DOHH2 (cell line): ENCODE results near the gene CAV3.

Experiments
- H3F3A ChIP-seq: fragments of 200-600 bp; sonication (generic), shearing (Covaris generic); 2 replicates; pipeline ENCODE4 v1.6.0; 2016; ENCODE audit warnings: antibody characterized with exemption, mild to moderate bottlenecking; ENCODE audit not compliant: control insufficient read depth, insufficient read depth
- H3K27ac ChIP-seq: fragments of 200-600 bp; sonication (generic); 2 replicates; pipeline ENCODE4 v1.5.1; 2014; ENCODE audit warnings: low read depth, mild to moderate bottlenecking, low read length, moderate library complexity
- H3K27me3 ChIP-seq: fragments of 200-600 bp; sonication (generic); 2 replicates; pipeline ENCODE4 v1.6.1; 2014; ENCODE audit warnings: mild to moderate bottlenecking, low read length, mixed read lengths; ENCODE audit not compliant: control insufficient read depth
- H3K36me3 ChIP-seq: fragments of 200-600 bp; sonication (generic); 2 replicates; pipeline ENCODE4 v1.6.1; 2014; ENCODE audit warnings: mild to moderate bottlenecking, low read length, moderate library complexity, mixed read lengths; ENCODE audit not compliant: control insufficient read depth
- H3K4me1 ChIP-seq: fragments of 200-600 bp; sonication (generic); 2 replicates; pipeline ENCODE4 v1.6.1; 2014; ENCODE audit warnings: mild to moderate bottlenecking, low read length, mixed read lengths; ENCODE audit not compliant: control insufficient read depth
- H3K4me2 ChIP-seq: fragments of 200-600 bp; sonication (generic); 2 replicates; pipeline ENCODE4 v1.6.0; 2014; ENCODE audit warnings: mild to moderate bottlenecking, low read length, moderate library complexity
- H3K4me3 ChIP-seq: fragments of 200-600 bp; sonication (generic); 2 replicates; pipeline ENCODE4 v1.5.1; 2014; ENCODE audit warnings: mild to moderate bottlenecking, low read length, mixed read lengths
- H3K79me2 ChIP-seq: fragments of 200-600 bp; sonication (generic); 2 replicates; pipeline ENCODE4 v1.6.1; 2014; ENCODE audit warnings: mild to moderate bottlenecking, low read length, mixed read lengths; ENCODE audit not compliant: control insufficient read depth
- H3K9me2 ChIP-seq: fragments of 200-600 bp; sonication (generic); replicated peaks from 2 replicates; pipeline ENCODE4 v1.6.1; 2014; ENCODE audit warnings: mild to moderate bottlenecking, low read length, mixed read lengths; ENCODE audit not compliant: control insufficient read depth
- H3K9me3 ChIP-seq: fragments of 200-600 bp; sonication (generic); 2 replicates; pipeline ENCODE4 v1.6.1; 2014; ENCODE audit warnings: antibody characterized with exemption, low read length, mixed read lengths; ENCODE audit not compliant: control insufficient read depth, insufficient read depth
- H4K20me1 ChIP-seq: fragments of 200-600 bp; sonication (generic); 2 replicates; pipeline ENCODE4 v1.6.0; 2014; ENCODE audit warnings: low read depth, mild to moderate bottlenecking, antibody characterized with exemption, low read length, moderate library complexity; ENCODE audit not compliant: control insufficient read depth, insufficient read depth
- CTCF ChIP-seq: fragments of 200-600 bp; sonication (generic); IDR thresholded peaks from one replicate; pipeline ENCODE4 v1.5.1; 2014; ENCODE audit warnings: antibody characterized with exemption, mild to moderate bottlenecking, low read depth, low read length; ENCODE audit not compliant: poor library complexity, severe bottlenecking
- EZH2phosphoT487 ChIP-seq: fragments of 200-600 bp; sonication (generic); IDR thresholded peaks from 2 replicates; pipeline ENCODE4 v1.6.1; 2017; ENCODE audit warnings: borderline replicate concordance, mild to moderate bottlenecking, antibody characterized with exemption, low read length, moderate library complexity, mixed read lengths

Gene CAV3

GRCh38 chr3:8739757-8740504, 6.3 kb downstream of the CAV3 start:
- no peaks in the 10 kb centered on the region for H3F3A ChIP-seq
- H3K36me3 ChIP-seq, result no peaks in the 10 kb centered on the region
- H4K20me1 ChIP-seq, result no peaks in the 10 kb centered on the region
- H3K27ac ChIP-seq, result no peak overlapping the region
- TF ChIP-seq EZH2phosphoT487 (no peak), CTCF (no peak)
- H3K4me2 ChIP-seq, result no peak overlapping the region
- no peaks in the 10 kb centered on the region for H3K79me2 ChIP-seq
- no peaks in the 10 kb centered on the region for H3K9me3 ChIP-seq
- no peaks in the 10 kb centered on the region for H3K9me2 ChIP-seq
- H3K4me1 ChIP-seq, result no peaks in the 10 kb centered on the region
- H3K4me3 ChIP-seq, result no peak overlapping the region
- H3K27me3 ChIP-seq, result peaks cover 13% of the 10 kb centered on the region

- peaks cover 13% of the 10 kb centered on the region for H3K27me3 ChIP-seq
- H3K4me1 ChIP-seq, result no peaks in the 10 kb centered on the region
- no peaks in the 10 kb centered on the region for H3K36me3 ChIP-seq
- H3K79me2 ChIP-seq, result no peaks in the 10 kb centered on the region
- no peaks in the 10 kb centered on the region for H3K9me3 ChIP-seq
- no peak overlapping the region for H3K4me3 ChIP-seq
- no peak overlapping the region for H3K27ac ChIP-seq
- no peak overlapping the region for H3K4me2 ChIP-seq
- no peaks in the 10 kb centered on the region for H3K9me2 ChIP-seq
- H4K20me1 ChIP-seq, result no peaks in the 10 kb centered on the region
- TF ChIP-seq CTCF, result no peak
- TF ChIP-seq EZH2phosphoT487, result no peak
- H3F3A ChIP-seq, result no peaks in the 10 kb centered on the region
Measured at GRCh38 chr3:8741581-8742261, 8.1 kb downstream of the CAV3 start.

DNA sequence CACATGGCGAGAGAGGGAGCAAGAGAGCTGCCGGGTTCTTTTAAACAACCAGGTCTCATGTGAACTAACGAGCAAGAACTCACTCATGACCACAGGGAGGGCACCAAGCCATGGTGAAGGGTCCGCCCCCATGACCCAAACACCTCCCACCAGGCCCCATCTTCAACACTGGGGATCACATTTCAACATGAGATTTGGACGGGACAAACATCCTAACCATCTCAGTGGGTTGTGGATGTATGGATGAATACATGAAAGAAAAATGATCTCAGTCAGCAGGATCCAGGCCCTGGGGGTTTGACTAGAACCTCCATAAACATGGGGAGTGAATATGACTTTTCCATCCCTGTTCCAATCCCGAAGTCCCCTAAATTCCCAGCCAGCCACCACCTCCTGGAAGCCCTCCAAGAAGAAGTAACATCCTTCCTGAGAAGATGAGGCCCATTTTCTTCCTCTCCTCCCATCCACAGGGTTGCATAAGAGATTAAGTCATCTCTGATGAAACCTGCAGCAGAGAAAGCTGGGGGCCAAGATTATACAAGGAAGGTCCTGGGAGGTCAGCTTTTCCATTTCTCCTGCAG, 9.5 kb downstream of the CAV3 start:
- H3F3A ChIP-seq, result no peaks in the 10 kb centered on the region
- TF ChIP-seq EZH2phosphoT487 (no peak), CTCF (no peak)

More for the DNA sequence above, 9.5 kb downstream of the CAV3 start:
- H3K27me3 ChIP-seq, result peaks cover 13% of the 10 kb centered on the region
- no peaks in the 10 kb centered on the region for H4K20me1 ChIP-seq
- no peaks in the 10 kb centered on the region for H3K4me1 ChIP-seq
- no peaks in the 10 kb centered on the region for H3K79me2 ChIP-seq
- H3K4me3 ChIP-seq, result no peak overlapping the region
- H3K27ac ChIP-seq, result no peak overlapping the region
- no peaks in the 10 kb centered on the region for H3K36me3 ChIP-seq
- H3K4me2 ChIP-seq, result no peak overlapping the region
- H3K9me2 ChIP-seq, result no peaks in the 10 kb centered on the region
- H3K9me3 ChIP-seq, result no peaks in the 10 kb centered on the region
